ENCODE data around the gene CYB561A3. TPM values are rescaled to one million over a fixed set of nuclear protein-coding genes. Genes with fewer than 3 reads are reported as not detected.

The CYB561A3 gene
- total and polyA plus RNA-seq, 2 donors (not counting 1 experiment from before 2014, with no cell fraction given) = 248 to 756 TPM

DNA sequence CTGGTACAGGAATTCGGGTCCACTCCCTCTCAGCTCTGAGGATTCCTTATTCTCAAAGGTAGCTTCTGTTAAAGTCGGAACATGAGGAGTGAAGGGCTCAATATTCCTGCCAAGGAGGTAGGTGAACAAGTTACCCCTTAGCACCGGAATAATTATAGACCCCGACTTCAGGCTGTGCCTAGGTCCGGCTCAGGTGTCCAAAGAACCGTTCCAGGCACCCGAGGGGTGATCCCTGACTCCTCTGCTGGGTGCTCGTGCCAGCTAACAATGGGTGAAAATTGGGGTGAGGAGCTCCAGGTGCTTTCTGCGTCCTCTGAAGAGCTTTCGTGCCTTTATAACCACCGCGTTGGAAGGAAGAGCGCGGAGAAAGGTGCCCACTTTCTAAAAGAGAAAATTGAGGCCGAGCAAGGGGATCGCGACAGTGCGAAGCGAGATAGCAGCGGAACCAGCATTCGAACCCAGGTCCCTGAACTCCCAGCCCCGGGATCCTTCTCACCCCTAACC, 393 bp downstream of the CYB561A3 start:
- Histone ChIP-seq H3K9ac (ENCODE audit: low read length) (peak overlapping the region; percentile 95), H3K4me3 (ENCODE audit: control extremely low read depth in 1 of 5, extremely low read depth in 1 of 5, insufficient read depth in 1 of 5, low read depth in 2 of 5, low read length in 4 of 5) (peak overlapping the region; percentile 86 to 99 (median 91)), H3K9me3 (ENCODE audit: control extremely low read depth in 1 of 3, control insufficient read depth in 2 of 3, insufficient read depth in 1 of 3, low read length in 2 of 3) (no peaks in the 10 kb centered on the region), H2AFZ (ENCODE audit: insufficient read depth, low read depth, low read length, poor library complexity, severe bottlenecking) (peak overlapping the region; percentile 97), H3K27ac (ENCODE audit: low read length in 2 of 2) (peak overlapping the region; percentile 93), H3K4me1 (ENCODE audit: control insufficient read depth in 2 of 2, insufficient read depth in 2 of 2, low read length in 2 of 2) (peaks cover 50 to 56% of the 10 kb centered on the region in 2 donors), H3K4me2 (replicated peaks; ENCODE audit: low read depth, low read length, poor library complexity, severe bottlenecking) (peak overlapping the region; percentile 86), H3K79me2 (ENCODE audit: control insufficient read depth, insufficient read depth, low read length) (peaks cover 64% of the 10 kb centered on the region), H3K27me3 (replicated peaks in 1 of 4; ENCODE audit: control extremely low read depth in 1 of 4, control insufficient read depth in 3 of 4, insufficient read depth in 4 of 4, low read length in 3 of 4) (no peaks in the 10 kb centered on the region), H3K36me3 (replicated peaks in 1 of 2; ENCODE audit: control extremely low read depth in 1 of 2, control insufficient read depth in 1 of 2, extremely low read depth in 1 of 2, insufficient read depth in 2 of 2, low read length in 1 of 2) (peaks cover 0 to 20% of the 10 kb centered on the region in 2 experiments), H4K20me1 (ENCODE audit: control insufficient read depth, insufficient read depth, low read length, poor library complexity, severe bottlenecking) (peaks cover 13% of the 10 kb centered on the region)
- Mint-ChIP-seq H3K27ac (peak overlapping the region; percentile 98), H3K4me3 (peak overlapping the region; percentile 99), H3K9me3 (ENCODE audit: insufficient read depth) (no peaks in the 10 kb centered on the region), H3K27me3 (no peaks in the 10 kb centered on the region), H3K4me1 (peaks cover 59% of the 10 kb centered on the region)
- intact Hi-C loops (cut with micrococcal nuclease) = no loop called here
- no peak for TF ChIP-seq EZH2 (IDR thresholded peaks at IDR 0.05; ENCODE audit: borderline replicate concordance, insufficient read depth, low read depth, low read length, poor library complexity, severe bottlenecking)
- ChIA-PET CTCF (interaction anchor here (1.2 to 20.9 kb wide), 7 partner anchors 7 to 446 kb away, joined by 3 to 436 read pairs (median 6); partner anchors contain the start of genes DDB1, TKFC and TMEM216), POLR2A (interaction anchor here (0.9 to 3.2 kb wide), 10 partner anchors 10 to 88 kb away, joined by 3 to 24 read pairs (median 8); partner anchors contain the start of genes CPSF7, DDB1, SDHAF2 and TKFC)
- DNase-seq (no peak), ATAC-seq (ENCODE audit: low read depth) (no peak)
- WGBS (ENCODE audit: insufficient coverage) = 6% methylated on average over 20 of the region's 22 CpGs

DNA sequence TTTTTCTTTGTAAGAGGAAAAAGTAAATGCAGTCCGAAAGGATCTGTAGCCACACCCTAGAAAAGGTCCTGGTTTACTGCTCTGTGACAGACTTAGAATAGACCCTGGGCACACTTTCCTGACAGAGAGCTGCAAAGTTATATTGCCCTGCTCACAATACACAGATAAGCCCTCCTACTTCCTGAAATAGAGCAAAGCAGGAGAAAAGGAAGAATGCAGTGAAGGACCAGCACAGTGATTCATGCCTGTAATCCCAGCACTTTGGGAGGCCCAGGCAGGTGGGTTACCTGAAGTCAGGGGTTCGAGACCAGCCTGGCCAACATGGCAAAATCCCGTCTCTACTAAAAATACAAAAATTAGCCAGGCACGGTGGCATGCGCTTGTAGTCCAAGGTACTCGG, 2.2 kb downstream of the CYB561A3 start:
- H3K4me1 ChIP-seq (ENCODE audit: control insufficient read depth in 2 of 2, insufficient read depth in 2 of 2, low read length in 2 of 2) = peaks cover 61 to 74% of the 10 kb centered on the region in 2 donors

More for the DNA sequence above, 2.2 kb downstream of the CYB561A3 start:
- DNase-seq (no peak), ATAC-seq (ENCODE audit: low read depth) (no peak)
- H3K4me2 ChIP-seq (replicated peaks; ENCODE audit: low read depth, low read length, poor library complexity, severe bottlenecking) = peak overlapping the region; percentile 86
- no peak for TF ChIP-seq EZH2 (IDR thresholded peaks at IDR 0.05; ENCODE audit: borderline replicate concordance, insufficient read depth, low read depth, low read length, poor library complexity, severe bottlenecking)
- TF ChIP-seq, protein P1, sequence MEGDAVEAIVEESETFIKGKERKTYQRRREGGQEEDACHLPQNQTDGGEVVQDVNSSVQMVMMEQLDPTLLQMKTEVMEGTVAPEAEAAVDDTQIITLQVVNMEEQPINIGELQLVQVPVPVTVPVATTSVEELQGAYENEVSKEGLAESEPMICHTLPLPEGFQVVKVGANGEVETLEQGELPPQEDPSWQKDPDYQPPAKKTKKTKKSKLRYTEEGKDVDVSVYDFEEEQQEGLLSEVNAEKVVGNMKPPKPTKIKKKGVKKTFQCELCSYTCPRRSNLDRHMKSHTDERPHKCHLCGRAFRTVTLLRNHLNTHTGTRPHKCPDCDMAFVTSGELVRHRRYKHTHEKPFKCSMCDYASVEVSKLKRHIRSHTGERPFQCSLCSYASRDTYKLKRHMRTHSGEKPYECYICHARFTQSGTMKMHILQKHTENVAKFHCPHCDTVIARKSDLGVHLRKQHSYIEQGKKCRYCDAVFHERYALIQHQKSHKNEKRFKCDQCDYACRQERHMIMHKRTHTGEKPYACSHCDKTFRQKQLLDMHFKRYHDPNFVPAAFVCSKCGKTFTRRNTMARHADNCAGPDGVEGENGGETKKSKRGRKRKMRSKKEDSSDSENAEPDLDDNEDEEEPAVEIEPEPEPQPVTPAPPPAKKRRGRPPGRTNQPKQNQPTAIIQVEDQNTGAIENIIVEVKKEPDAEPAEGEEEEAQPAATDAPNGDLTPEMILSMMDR (IDR thresholded peaks at IDR 0.05) = no peak
- H4K20me1 ChIP-seq (ENCODE audit: control insufficient read depth, insufficient read depth, low read length, poor library complexity, severe bottlenecking) = peaks cover 25% of the 10 kb centered on the region
- peak overlapping the region; percentile 99 for H3K4me3 Mint-ChIP-seq
- peak overlapping the region; percentile 3 for H2AFZ ChIP-seq (ENCODE audit: insufficient read depth, low read depth, low read length, poor library complexity, severe bottlenecking)
- ChIA-PET POLR2A (interaction anchor here (0.6 to 1.4 kb wide), 3 partner anchors 15 to 26 kb away, joined by 3 to 5 read pairs (median 4); no protein-coding TSS in a partner anchor), CTCF (interaction anchor here (0.7 to 20.9 kb wide), 5 partner anchors 8 to 76 kb away, joined by 3 to 436 read pairs (median 5); partner anchors contain the start of genes DDB1 and TKFC)
- no peaks in the 10 kb centered on the region for H3K27me3 ChIP-seq (replicated peaks in 1 of 4; ENCODE audit: control extremely low read depth in 1 of 4, control insufficient read depth in 3 of 4, insufficient read depth in 4 of 4, low read length in 3 of 4)
- H3K79me2 ChIP-seq (ENCODE audit: control insufficient read depth, insufficient read depth, low read length) = peaks cover 78% of the 10 kb centered on the region
- no peaks in the 10 kb centered on the region for H3K9me3 Mint-ChIP-seq (ENCODE audit: insufficient read depth)
- 46% methylated on average over 5 of the region's 6 CpGs for WGBS (ENCODE audit: insufficient coverage)
- intact Hi-C loops (cut with micrococcal nuclease) = loop anchor here (10.0 kb wide), 2 partner anchors 445 to 765 kb away; partner anchors contain the start of genes INCENP and TMEM109
- H3K36me3 ChIP-seq (replicated peaks in 1 of 2; ENCODE audit: control extremely low read depth in 1 of 2, control insufficient read depth in 1 of 2, extremely low read depth in 1 of 2, insufficient read depth in 2 of 2, low read length in 1 of 2) = peaks cover 0 to 15% of the 10 kb centered on the region in 2 experiments
- H3K9ac ChIP-seq (ENCODE audit: low read length) = peak overlapping the region; percentile 95
- peak overlapping the region; percentile 43 to 99 (median 91) for H3K4me3 ChIP-seq (ENCODE audit: control extremely low read depth in 1 of 5, extremely low read depth in 1 of 5, insufficient read depth in 1 of 5, low read depth in 2 of 5, low read length in 4 of 5)
- no peaks in the 10 kb centered on the region for H3K9me3 ChIP-seq (ENCODE audit: control extremely low read depth in 1 of 3, control insufficient read depth in 2 of 3, insufficient read depth in 1 of 3, low read length in 2 of 3)
- peaks cover 67% of the 10 kb centered on the region for H3K4me1 Mint-ChIP-seq
- H3K27ac Mint-ChIP-seq = peak overlapping the region; percentile 98
- no peaks in the 10 kb centered on the region for H3K27me3 Mint-ChIP-seq
- H3K27ac ChIP-seq (ENCODE audit: low read length in 2 of 2) = peak overlapping the region; percentile 93 to 95

All from B cell (primary cell).